ENCODE measurements around the gene FXYD6. TPM values are rescaled to one million over a fixed set of nuclear protein-coding genes. Genes with fewer than 3 reads are reported as not detected.

Gene FXYD6
- total and polyA plus RNA-seq, 2 of the 8 experiments (the other 6 are each of a cell fraction or from before 2014, with no cell fraction given) = 44.6 to 117 TPM

GRCh38 chr11:117829369-117829725 lies 47.1 kb downstream of the FXYD6 start:
- Histone ChIP-seq H3K14ac (ENCODE audit: insufficient read length) (no peak overlapping the region), H4K5ac (ENCODE audit: insufficient read length, low read depth, low read length) (no peak overlapping the region), H3K79me2 (ENCODE audit: control insufficient read depth in 1 of 2, insufficient read depth in 2 of 2, low read length in 2 of 2) (no peaks in the 10 kb centered on the region), H3K56ac (replicated peaks; ENCODE audit: insufficient read length, low read depth, low read length) (no peak overlapping the region), H3K23me2 (ENCODE audit: low read depth, low read length) (no peaks in the 10 kb centered on the region), H4K8ac (ENCODE audit: extremely low read depth, insufficient read depth, low read length) (no peak overlapping the region), H3K27me3 (replicated peaks in 1 of 4; ENCODE audit: control insufficient read depth in 3 of 4, extremely low read depth in 1 of 4, insufficient read depth in 3 of 4, low read length in 3 of 4) (no peaks in the 10 kb centered on the region; a peak in 1 of 7 replicates), H3K4me2 (ENCODE audit: insufficient read depth in 1 of 2, low read depth in 2 of 2, low read length in 2 of 2) (no peak overlapping the region), H2BK5ac (ENCODE audit: low read depth, low read length) (no peak overlapping the region), H3K9me3 (ENCODE audit: insufficient read depth in 2 of 2, low read depth in 1 of 2, low read length in 1 of 2) (no peaks in the 10 kb centered on the region), H3K4me1 (replicated peaks in 1 of 4; ENCODE audit: control insufficient read depth in 3 of 4, insufficient read depth in 4 of 4, low read length in 3 of 4) (peaks cover 0 to 13% (median 4%) of the 10 kb centered on the region in 4 experiments; a peak in 6 of 7 replicates), H3K4ac (replicated peaks; ENCODE audit: insufficient read length, low read depth, low read length) (no peak overlapping the region), H2BK20ac (ENCODE audit: low read length) (no peak overlapping the region), H3K9ac (replicated peaks in 1 of 4; ENCODE audit: extremely low read depth in 1 of 4, low read depth in 3 of 4, low read length in 3 of 4) (no peak overlapping the region), H3K36me3 (ENCODE audit: control insufficient read depth in 2 of 4, insufficient read depth in 4 of 4, low read length in 3 of 4) (no peaks in the 10 kb centered on the region), H3K18ac (ENCODE audit: extremely low read depth, low read length) (no peak overlapping the region), H4K20me1 (replicated peaks in 1 of 2; ENCODE audit: control insufficient read depth in 1 of 2, insufficient read depth in 2 of 2, low read length in 2 of 2) (no peaks in the 10 kb centered on the region), H2BK12ac (ENCODE audit: low read depth, low read length) (no peak overlapping the region), H2BK15ac (ENCODE audit: low read length) (no peak overlapping the region), H2AFZ (ENCODE audit: low read length) (no peak overlapping the region), H4K91ac (replicated peaks; ENCODE audit: insufficient read length, low read length) (no peak overlapping the region), H3K4me3 (ENCODE audit: extremely low read depth in 1 of 4, insufficient read depth in 2 of 4, low read depth in 3 of 4, low read length in 4 of 4) (no peak overlapping the region), H3K23ac (ENCODE audit: insufficient read length) (no peak overlapping the region), H3K79me1 (ENCODE audit: low read depth, low read length) (no peaks in the 10 kb centered on the region), H2AK5ac (ENCODE audit: low read depth, low read length) (no peak overlapping the region), H3K27ac (ENCODE audit: low read depth, low read length) (no peak overlapping the region), H2BK120ac (replicated peaks; ENCODE audit: low read depth, low read length) (no peak overlapping the region)
- ChIA-PET POLR2A (ENCODE audit: partially characterized antibody) (no interaction called here), CTCF (ENCODE audit: partially characterized antibody) (interaction anchor here (6.5 to 11.9 kb wide), 2 partner anchors 15 to 118 kb away, joined by 45 to 91 read pairs; no protein-coding TSS in a partner anchor)
- FAIRE-seq = no peak
- no peak for TF ChIP-seq PHF8 (conservative IDR thresholded peaks at IDR 0.05; ENCODE audit: low read depth, low read length)
- no peak for TF ChIP-seq ATF2 (IDR thresholded peaks at IDR 0.05; ENCODE audit: low read length)
- DNase-seq (ENCODE audit: low read depth in 1 of 2, low spot score in 2 of 2) = no peak
- 90% methylated on average over 5 of the region's 7 CpGs; no CpG with 5 or more reads in 1 of the 2 experiments for WGBS, 2 experiments (ENCODE audit: extremely low coverage in 1 of 2, insufficient coverage in 1 of 2, insufficient read length in 1 of 2, insufficient replicate concordance in 2 of 2, low coverage in 1 of 2, low lambda C conversion rate in 2 of 2, missing lambda C conversion rate in 1 of 2)
